MM.1S (cell line): ENCODE data around the gene PROM2.

Source experiments
- DNase-seq: peaks from one replicate; pipeline ENCODE4 v3.0.0-alpha.2; 2015
- H2AFZ ChIP-seq: fragments of 300-600 bp; sonication (generic); 2 replicates; pipeline ENCODE4 v1.6.0; 2016; ENCODE audit warnings: antibody characterized with exemption, low read length
- H3F3A ChIP-seq: fragments of 300-600 bp; sonication (generic); 2 replicates; pipeline ENCODE4 v1.6.1; 2016; ENCODE audit warnings: mild to moderate bottlenecking, antibody characterized with exemption, low read length, moderate library complexity, mixed read lengths; ENCODE audit not compliant: insufficient read depth
- H3K27ac ChIP-seq: fragments of 300-600 bp; sonication (generic); 2 replicates; pipeline ENCODE4 v1.5.1; 2016; ENCODE audit warnings: mild to moderate bottlenecking, low read length
- H3K27me3 ChIP-seq: fragments of 300-600 bp; sonication (generic); replicated peaks from 2 replicates; pipeline ENCODE4 v1.6.0; 2016; ENCODE audit warnings: low read length; ENCODE audit not compliant: insufficient read depth
- H3K36me3 ChIP-seq: fragments of 300-600 bp; sonication (generic); replicated peaks from 2 replicates; pipeline ENCODE4 v1.6.1; 2016; ENCODE audit warnings: mild to moderate bottlenecking, low read length, mixed read lengths; ENCODE audit not compliant: insufficient read depth
- H3K4me1 ChIP-seq: fragments of 300-600 bp; sonication (generic); 2 replicates; pipeline ENCODE4 v1.6.1; 2016; ENCODE audit warnings: low read length, mixed read lengths
- H3K4me2 ChIP-seq: fragments of 300-600 bp; sonication (generic); 2 replicates; pipeline ENCODE4 v1.6.0; 2016; ENCODE audit warnings: low read depth, low read length
- H3K4me3 ChIP-seq: fragments of 300-600 bp; sonication (generic); 2 replicates; pipeline ENCODE4 v1.5.1; 2016; ENCODE audit warnings: low read length, mixed read lengths
- H3K79me2 ChIP-seq: fragments of 300-600 bp; sonication (generic); 2 replicates; pipeline ENCODE4 v1.6.1; 2016; ENCODE audit warnings: mixed run types, low read length, mixed read lengths
- H3K9ac ChIP-seq: fragments of 300-600 bp; sonication (generic); 2 replicates; pipeline ENCODE4 v1.6.1; 2016; ENCODE audit warnings: low read length, mixed read lengths
- H3K9me2 ChIP-seq: fragments of 300-600 bp; sonication (generic); replicated peaks from 2 replicates; pipeline ENCODE4 v1.6.1; 2016; ENCODE audit warnings: mild to moderate bottlenecking, low read length, mixed read lengths; ENCODE audit not compliant: insufficient read depth
- H3K9me3 ChIP-seq: fragments of 300-600 bp; sonication (generic); replicated peaks from 2 replicates; pipeline ENCODE4 v1.6.1; 2016; ENCODE audit warnings: mild to moderate bottlenecking, low read length, mixed read lengths; ENCODE audit not compliant: insufficient read depth
- H4K20me1 ChIP-seq: fragments of 300-600 bp; sonication (generic); 2 replicates; pipeline ENCODE4 v1.6.1; 2016; ENCODE audit warnings: mild to moderate bottlenecking, low read length, moderate library complexity, mixed read lengths; ENCODE audit not compliant: insufficient read depth
- CTCF ChIP-seq: fragments of 300-600 bp; sonication (generic); IDR thresholded peaks from 2 replicates; pipeline ENCODE4 v1.5.1; 2016; ENCODE audit warnings: antibody characterized with exemption, low read length, mixed read lengths
- EZH2 ChIP-seq: fragments of 300-600 bp; sonication (generic); optimal IDR thresholded peaks from 2 replicates; pipeline ENCODE3; 2017; ENCODE audit warnings: low read depth, mild to moderate bottlenecking, antibody characterized with exemption, low read length, mixed read lengths
- EZH2phosphoT487 ChIP-seq: fragments of 300-600 bp; sonication (generic); IDR thresholded peaks from 2 replicates; pipeline ENCODE4 v1.6.1; 2018; ENCODE audit warnings: antibody characterized with exemption, low read length

PROM2 gene

GRCh38 chr2:95232232-95232631, 42.0 kb upstream of the PROM2 start:
- peak overlapping the region; percentile 52; the same call in 1 of the 2 replicates for H2AFZ ChIP-seq
- H3K27me3 ChIP-seq, result no peaks in the 10 kb centered on the region
- H3K36me3 ChIP-seq, result no peaks in the 10 kb centered on the region
- no peak overlapping the region for H3K4me3 ChIP-seq
- H3K79me2 ChIP-seq, result no peaks in the 10 kb centered on the region
- H3F3A ChIP-seq, result no peaks in the 10 kb centered on the region
- H4K20me1 ChIP-seq, result no peaks in the 10 kb centered on the region
- H3K9ac ChIP-seq, result no peak overlapping the region
- TF ChIP-seq EZH2 (no peak), CTCF (no peak), EZH2phosphoT487 (no peak)
- H3K27ac ChIP-seq, result no peak overlapping the region
- H3K9me2 ChIP-seq, result no peaks in the 10 kb centered on the region
- no peaks in the 10 kb centered on the region for H3K4me1 ChIP-seq
- no peaks in the 10 kb centered on the region for H3K9me3 ChIP-seq
- DNase-seq, result no peak
- peak overlapping the region; percentile 23; the same call in 1 of the 2 replicates for H3K4me2 ChIP-seq

- H3K4me1 ChIP-seq, result no peaks in the 10 kb centered on the region
- H3K9me2 ChIP-seq, result no peaks in the 10 kb centered on the region
- H3K27ac ChIP-seq, result no peak overlapping the region
- H2AFZ ChIP-seq, result no peak overlapping the region
- no peaks in the 10 kb centered on the region for H3K27me3 ChIP-seq
- no peaks in the 10 kb centered on the region for H3F3A ChIP-seq
- no peaks in the 10 kb centered on the region for H4K20me1 ChIP-seq
- DNase-seq, result no peak
- H3K36me3 ChIP-seq, result no peaks in the 10 kb centered on the region
- no peaks in the 10 kb centered on the region for H3K79me2 ChIP-seq
- no peak overlapping the region for H3K4me3 ChIP-seq
- TF ChIP-seq CTCF, result no peak
- no peak for TF ChIP-seq EZH2
- TF ChIP-seq EZH2phosphoT487, result no peak
- H3K9ac ChIP-seq, result no peak overlapping the region
- no peak overlapping the region for H3K4me2 ChIP-seq
- H3K9me3 ChIP-seq, result no peaks in the 10 kb centered on the region
Observed at GRCh38 chr2:95234286-95234785, 39.9 kb upstream of the PROM2 start.

- Histone ChIP-seq H3K9me2 (no peaks in the 10 kb centered on the region), H3K4me3 (no peak overlapping the region), H3K9me3 (no peaks in the 10 kb centered on the region), H2AFZ (no peak overlapping the region), H3K36me3 (no peaks in the 10 kb centered on the region), H3K79me2 (no peaks in the 10 kb centered on the region), H3F3A (no peaks in the 10 kb centered on the region), H3K4me2 (no peak overlapping the region), H3K9ac (no peak overlapping the region), H3K4me1 (no peaks in the 10 kb centered on the region), H3K27ac (no peak overlapping the region), H3K27me3 (no peaks in the 10 kb centered on the region), H4K20me1 (no peaks in the 10 kb centered on the region)
- TF ChIP-seq EZH2phosphoT487 (no peak), EZH2 (no peak), CTCF (no peak)
- no peak for DNase-seq
Observed at GRCh38 chr2:95234816-95235215, 39.4 kb upstream of the PROM2 start.
